SW480 (cell line): Measurements from ENCODE around the gene NFIC.
"Not testable (repeated sequence)": the region's sequence is repeated elsewhere in the genome, so short reads cannot be mapped to it uniquely, and the experiment has no call there.

ENCODE experiments used
- DNase-seq: peaks from one replicate; pipeline ENCODE4 v3.0.0-alpha.2; 2016; ENCODE audit warnings: low spot score

NFIC gene

DNA sequence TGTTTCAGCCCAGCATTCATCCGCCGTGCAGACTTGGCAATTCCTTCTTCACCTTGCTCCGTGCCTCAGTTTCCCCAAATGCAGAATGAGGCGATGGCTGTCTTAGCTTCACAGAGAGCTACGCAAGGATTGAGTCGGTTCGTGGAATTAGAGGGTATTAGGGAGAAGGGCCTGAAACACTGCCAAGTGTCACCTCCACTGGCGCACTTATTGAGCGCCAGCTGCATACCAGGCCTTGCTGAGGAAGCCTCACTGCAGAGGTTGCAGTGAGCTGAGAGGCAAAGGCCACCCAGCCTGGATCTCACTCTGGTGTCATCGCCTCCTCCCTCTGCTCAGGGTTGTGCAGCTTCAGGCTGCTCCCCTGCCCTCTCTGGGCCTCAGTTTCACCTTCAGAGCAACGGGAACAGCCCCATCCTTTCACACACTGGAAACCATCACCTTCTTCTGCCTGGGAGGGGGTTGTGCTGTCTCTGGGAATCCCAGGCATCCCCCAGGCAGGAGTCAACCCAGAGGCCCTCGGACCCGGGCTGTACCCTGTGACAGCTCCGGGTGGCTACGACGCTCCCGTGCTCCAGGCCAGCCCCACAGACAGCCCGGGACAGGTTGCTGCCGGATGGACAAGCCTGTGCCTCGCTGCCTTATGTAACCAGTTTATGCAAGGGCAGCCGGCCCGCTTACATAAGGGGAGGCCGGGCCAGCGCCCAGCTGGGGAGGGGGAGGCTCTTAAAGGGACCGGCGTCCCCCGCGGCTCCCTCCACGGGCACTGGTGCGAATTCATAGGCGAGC is 31.9 kb downstream of the NFIC start:
- DNase-seq = no peak

DNA sequence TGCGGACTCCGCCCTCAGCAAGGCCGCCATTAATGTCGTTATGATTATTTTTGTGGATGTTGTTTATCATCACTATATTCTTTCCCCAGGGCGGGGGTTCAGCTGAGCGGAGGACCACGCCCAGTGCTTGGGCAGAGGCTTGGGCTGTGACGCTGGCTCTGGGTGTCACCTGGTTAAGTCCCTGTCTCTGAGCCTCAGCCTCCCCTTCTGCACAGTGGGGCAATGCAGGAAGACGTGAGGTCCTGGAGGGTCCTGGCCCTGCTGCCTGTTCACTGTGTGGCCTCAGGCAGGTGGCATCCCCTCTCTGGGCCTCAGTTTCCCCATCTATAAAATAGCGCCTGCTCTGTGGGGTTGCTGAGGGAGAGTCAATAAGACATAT is 32.5 kb downstream of the NFIC start:
- DNase-seq = no peak

DNA sequence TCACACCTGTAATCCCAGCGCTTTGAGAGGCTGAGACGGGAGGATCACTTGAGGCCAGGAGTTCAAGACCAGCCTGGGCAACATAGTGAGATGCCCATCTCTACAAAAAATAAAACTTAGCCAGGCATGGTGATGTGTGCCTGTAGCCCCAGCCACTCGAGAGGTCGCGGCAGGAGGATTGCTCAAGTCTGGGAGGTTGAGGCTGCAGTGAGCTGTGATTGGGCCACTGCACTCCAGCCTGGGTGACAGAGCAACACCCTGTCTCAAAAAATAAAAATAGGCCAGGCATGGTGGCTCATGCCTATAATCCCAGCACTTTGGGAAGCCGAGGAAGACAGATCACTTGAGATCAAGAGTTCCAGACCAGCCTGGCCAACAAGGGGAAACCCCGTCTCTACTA is 32.9 kb downstream of the NFIC start:
- DNase-seq = not testable (repeated sequence)

DNA sequence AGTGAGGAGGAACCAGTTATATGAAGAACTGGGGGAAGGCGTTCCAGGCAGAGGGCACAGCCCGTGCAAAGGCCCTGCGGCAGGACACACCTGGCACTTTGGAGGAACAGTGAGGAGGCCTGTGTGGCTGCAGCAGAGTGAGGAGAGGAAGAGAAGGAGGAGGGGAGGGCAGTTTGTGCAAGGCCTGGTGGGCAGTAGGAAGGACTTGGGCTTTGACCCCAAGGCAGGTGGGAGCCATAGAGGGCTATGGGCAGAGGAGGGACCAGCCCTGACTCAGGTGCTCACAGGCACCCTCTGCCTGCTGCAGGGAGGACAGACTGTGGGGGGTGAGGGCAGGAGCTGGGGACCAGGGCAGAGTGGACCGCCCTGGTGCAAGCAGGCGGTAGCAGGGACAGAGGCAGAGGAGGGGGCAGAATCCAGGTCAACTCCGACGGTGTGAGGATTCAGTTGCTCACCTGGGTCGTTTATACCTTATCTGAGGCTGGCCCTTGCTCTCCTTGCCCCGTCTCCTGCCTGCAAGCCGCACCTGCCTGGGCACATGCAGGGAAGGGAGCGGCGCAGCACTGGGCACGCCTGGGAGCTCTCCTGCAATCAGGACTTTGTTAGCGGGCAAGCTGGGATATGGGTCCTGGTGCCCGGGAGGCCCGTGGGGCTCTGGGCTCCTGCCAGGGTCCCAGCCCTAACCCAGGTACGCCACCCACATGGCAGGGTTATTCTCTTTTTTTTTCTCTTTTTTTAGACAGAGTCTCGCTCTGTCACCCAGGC is 34.8 kb downstream of the NFIC start:
- DNase-seq = no peak

DNA sequence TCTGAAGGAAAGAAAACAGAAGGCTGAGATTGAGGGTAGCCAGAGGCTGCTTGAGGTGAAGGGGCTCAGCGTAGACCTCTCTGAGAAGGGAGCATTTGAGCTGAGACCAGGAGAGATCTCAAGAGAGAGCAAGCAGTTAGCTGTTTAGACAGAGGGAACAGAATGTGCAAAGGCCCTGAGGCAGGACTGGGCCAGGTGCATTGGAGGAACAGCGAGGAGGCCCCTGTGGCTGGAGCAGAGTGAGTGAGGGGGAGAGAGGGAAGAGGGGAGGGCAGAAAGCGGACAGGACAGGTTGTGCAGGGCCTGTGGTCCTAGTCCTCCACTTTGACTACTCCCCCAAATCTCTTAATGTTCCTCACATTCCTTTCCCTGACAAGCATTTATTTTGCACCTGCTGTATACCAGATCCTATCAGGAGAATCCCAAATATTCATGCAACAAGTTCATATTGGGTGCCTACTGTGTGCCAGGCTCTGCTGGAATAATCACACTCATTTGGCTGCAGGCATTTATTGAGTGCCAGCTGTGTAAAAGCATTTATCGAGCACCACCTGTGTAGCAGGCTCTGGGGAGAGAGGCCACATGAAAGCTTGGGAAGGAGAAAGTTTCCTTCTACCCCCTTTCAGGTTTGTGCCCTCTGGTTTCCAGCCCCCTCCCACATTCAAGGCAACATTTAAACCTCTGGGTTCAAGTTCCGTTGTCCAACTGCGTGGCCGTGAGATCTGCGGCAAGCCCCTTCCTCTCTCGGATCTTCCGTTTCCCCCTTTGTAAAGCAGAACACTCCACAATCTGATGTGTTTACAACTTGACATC is 36.5 kb downstream of the NFIC start:
- no peak for DNase-seq

DNA sequence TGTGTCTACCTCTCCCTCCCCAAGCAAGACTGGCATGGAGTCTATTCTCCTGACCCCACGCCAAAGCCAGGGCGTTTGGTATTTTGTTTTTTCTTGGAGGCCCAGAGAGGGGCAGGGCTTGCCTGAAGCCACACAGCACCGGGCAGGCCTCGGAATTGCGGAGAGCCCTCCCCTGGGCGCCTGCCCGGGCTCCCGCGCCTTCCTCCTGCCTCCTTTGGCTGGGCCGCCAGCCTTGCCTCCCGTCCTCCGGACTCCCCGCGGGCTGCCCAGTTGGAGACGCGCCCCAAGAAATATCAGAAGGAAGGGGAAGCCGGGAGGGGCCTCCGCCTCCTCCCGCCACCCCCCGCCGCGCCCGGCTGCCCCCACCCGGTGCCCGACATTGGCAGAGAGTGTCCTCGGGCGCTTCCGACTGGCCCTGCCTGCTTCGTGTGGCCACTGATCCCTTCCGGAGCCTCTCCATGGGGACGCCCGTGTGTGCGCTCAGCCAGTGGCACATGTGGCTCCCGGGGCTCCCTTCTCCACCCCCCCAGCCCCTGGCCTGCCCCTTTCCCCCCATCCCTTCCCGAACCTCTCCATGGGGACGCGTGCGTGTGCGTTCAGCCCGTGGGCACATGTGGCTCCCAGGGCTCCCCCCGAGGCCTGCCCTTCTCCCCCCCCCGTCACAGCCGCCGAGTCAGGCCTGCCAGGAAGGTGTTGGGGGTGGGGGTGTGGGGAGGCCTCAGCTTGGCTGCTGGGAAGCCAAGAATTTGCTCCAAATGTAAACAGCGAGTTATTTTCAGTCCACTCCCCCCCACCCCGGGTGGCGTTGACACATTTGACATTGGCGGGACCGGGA is 37.3 kb downstream of the NFIC start:
- DNase-seq = no peak

DNA sequence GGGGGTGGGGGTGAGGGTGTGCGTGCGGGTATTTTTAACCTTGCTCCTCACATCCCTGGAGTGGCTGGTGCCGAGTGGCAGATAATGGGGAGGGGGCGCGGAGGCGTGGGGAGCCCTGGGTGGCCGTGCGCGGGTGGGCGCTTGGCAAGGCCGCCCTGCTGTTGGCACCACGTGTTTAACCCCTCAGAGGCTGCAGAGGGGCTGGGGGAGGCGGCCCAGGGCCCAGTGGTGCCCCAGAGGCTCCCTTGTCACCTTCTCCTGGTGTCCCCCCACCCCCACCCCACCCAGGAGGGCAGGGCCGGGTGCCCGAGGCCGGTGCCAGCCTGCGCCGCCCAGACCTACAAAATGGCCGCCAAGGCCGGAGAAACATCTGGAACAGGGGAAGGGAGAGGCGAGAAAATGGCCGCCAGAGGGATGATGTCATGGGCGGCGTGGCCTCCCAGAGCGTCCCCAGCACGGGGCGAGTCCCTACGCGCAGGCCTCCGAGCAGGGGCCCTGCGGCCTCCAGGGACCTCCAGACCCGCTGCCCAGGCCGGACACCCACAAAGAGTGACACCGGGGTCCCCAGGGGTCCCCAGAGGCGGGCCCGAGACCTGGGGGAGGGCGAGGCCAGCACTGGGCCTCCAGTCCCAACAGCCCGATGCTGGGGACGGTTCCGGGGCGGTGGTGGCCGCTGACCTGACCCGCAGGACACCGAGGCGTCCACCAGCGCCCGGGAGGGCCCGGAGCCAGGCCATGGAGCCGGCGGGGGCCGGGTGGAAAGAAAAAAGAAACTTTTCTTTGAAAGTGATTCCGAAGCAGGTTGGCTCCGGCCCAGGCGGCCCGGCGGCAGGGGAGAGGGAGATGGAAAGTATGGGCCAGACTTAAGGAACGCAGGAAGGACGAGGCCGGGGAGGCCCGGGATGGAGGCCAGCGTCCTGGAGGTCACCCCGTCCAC is 38.2 kb downstream of the NFIC start:
- DNase-seq = no peak

DNA sequence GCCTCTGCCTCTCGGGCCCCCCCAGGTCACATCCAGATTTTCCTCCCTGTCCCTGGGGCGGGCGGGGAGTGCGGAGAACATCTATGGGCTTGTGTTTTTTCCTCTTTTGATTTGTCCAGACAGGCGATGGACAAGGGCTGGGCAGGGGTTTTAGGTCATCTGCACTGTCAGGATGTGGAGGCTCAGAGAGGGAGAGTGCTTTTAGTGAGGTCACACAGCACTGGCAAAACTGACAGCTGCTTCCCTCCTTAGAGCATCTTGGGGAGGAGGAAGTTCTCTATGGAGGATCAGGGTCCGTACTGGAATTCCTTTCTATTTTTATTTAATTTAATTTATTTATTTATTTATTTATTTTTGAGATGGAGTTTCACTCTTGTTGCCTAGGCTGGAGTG is 38.9 kb downstream of the NFIC start:
- no peak for DNase-seq

DNA sequence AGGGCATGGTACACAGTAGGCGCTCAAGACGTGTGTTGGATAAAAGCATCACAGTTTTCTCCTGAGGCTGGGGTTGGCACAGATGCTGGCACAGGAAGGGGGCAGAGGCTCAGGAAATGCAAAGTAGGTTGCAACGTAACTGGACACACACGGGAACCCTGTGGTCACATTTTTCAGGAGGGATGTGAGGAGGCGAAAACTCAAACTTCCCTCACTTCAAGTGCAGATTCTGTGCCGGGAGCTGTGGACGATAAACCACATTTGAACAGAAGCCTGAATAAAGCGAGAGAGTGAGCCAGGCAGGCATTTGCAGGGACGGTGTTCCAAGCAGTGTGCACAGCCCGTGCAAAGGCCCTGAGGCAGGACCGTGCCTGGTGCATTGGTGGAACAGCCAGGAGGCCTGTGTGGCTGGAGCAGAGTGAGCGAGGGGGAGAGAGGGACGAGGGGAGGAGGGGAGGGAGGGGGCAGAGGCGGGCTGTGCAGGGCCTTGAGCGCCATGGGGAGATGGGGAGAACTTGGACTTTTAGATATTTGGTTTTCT is 40.3 kb downstream of the NFIC start:
- DNase-seq = no peak

DNA sequence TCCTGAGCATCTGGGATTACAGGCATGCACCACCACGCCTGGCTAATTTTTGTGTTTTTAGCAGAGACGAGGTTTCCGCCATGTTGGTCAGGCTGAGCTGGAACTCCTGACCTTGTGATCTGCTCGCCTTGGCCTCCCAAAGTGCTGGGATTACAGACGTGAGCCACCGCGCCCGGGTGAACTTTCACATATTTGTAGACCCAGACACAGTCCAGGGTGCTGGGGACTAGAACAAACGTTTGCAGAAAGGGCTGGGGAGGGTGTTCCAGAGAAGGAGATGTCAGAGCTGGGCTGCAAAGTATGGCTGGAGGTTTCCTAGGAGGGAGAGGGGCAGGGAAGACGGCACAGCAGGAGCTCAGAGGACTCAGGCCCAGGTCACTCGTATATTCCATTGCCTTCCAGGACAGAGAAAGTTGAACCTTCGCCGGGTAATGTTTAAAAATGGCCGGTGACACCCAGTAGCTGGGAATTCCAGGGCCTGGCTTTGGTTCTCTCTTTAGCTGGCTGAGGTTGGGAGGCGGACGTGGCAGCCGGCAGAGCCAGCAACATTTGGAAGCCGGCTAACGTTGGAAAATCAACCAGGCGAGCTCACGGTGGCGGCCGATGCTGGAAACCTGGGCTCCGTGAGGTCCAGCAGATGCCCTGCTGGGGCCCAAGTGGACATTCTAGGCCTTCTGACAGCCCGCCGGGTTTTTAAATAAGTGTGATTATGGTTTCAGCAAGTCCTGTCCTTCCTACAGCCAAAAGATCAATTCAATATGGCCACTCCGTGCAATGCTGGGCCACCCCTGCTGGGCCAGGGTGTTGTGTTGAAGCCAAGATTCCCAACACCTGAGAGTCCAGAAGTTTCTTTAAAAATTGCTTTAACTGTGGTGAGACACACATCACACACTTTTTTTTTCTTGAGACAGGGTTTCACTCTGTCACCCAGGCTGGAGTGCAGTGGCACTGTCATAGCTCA is 41.5 kb downstream of the NFIC start:
- no peak for DNase-seq

DNA sequence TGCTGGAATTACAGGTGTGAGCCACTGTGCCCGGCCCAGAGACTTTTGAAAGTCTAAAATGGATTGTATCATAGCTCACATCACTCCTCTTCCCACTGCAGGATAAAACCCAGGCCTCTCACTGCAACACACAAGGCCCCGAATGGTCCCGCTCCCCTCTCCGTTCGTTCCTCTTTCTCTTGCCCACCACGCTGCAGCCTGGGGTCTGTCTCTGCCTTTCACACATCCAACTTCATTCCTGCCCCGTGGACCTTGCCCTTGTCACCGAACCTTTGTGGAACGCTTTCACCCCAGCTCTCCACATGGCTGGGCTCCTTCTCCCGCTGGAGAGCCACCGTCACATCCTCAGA is 42.6 kb downstream of the NFIC start:
- no peak for DNase-seq

DNA sequence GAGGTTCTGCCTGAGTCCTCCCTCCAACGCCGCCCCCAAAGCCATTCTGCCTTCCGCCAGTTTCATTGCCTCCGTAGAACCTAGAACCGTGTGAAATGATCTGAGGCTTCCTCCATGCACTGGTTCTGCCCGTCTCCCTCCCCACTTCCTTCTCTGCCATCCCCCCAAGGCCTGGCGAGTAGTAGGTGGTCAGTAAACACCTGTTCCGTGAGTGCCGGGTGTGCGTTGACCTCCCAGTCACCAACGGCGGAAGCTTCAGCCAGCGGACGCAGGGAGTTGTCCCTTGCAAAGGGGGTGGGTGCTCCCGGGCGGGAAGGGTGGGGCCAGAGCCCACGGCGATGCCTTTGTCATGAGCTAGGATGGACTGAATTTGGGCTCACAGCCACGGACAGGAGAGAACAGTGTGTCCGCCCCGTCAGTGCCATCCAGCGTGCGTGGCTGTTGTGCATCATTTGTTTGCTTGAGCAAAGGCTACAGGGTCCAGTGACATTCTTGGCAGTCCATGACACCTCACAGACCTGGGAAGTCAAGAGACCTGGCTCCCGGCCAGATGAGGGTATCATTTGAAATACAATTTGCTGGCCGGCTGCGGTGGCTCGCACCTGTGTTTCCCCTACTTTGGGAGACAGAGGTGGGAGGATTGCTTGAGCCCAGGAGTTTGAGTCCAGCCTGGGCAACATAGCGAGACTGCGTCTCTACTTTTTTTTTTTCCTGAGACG is 43.1 kb downstream of the NFIC start:
- no peak for DNase-seq

DNA sequence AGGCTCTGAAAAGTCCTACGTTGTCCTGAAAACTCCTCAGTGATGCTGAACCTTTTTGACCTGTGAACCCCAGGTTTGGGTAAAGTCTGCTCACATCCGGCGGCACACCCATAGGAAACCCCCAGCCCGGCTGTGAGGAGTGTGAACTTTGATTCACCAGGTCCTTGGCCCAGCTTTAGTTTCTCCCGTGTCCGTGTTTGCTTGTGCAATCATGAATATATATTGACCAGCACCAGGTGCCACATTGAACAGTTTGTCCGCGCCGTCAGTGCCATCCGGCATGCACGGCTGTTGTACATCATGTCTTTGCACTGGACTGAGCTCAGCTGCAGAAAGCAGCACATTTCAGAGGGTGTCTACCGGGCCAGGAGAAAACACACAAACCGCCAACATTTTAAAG is 45.3 kb downstream of the NFIC start:
- DNase-seq = no peak

DNA sequence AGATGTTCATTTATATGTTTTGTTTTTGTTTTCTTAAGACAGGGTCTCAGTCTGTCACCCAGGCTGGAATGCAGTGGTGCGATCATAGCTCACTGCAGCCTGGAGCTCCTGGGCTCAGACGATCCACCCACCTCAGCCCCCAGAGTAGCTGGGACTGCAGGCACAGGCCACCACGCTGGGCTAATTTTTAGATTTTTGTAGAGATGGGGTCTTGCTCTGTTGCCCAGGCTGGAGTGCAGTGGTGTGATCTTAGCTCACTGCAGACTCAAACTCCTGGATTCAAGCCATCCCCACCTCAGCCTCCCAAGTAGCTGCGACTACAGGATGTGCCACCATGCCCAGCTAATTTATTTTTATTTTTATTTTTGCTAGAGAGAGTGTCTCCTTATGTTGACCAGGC is 45.7 kb downstream of the NFIC start:
- DNase-seq = no peak

DNA sequence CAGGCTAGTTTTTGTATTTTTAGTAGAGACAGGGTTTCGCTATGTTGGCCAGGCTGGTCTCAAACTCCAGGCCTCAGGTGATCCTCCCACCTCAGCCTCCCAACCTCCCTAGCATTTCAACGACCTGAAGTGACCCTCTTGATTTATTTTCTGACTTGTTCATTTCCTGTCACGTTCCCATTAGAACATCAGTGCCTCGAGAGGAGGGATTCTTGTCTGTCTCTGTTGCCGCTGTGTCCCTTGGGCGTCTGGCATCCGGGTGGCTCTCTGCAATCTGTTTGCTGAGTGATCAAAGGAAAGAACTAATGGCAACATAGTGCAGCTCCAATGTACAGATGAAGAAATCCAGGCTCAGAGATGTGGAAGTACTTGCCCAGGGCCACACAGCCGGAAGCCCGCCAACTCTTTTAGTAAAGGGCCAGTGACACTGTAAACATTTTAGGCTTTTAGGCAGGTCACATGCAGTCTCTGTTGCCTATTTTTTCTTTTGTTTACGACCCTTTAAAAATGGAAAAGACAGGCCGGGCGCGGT is 47.5 kb downstream of the NFIC start:
- no peak for DNase-seq

DNA sequence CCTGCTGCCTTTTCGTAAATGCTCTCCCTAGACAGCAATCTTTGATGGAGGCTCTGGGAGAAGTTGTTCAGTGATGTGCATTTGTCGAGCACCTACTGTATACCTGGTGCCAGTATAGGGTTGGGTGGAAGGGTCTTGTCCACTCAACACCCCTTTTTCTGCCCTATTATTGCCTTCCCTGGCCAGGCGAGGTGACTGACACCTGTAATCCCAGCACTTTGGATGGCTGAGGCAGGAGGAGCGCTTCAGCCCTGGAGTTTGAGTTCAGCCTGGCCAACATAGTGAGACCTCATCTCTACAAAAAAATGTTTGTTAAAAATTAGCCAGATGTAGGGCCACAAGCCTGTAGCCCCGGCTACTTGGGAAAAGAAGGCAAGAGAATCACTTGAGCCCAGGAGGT is 49.3 kb downstream of the NFIC start:
- no peak for DNase-seq

DNA sequence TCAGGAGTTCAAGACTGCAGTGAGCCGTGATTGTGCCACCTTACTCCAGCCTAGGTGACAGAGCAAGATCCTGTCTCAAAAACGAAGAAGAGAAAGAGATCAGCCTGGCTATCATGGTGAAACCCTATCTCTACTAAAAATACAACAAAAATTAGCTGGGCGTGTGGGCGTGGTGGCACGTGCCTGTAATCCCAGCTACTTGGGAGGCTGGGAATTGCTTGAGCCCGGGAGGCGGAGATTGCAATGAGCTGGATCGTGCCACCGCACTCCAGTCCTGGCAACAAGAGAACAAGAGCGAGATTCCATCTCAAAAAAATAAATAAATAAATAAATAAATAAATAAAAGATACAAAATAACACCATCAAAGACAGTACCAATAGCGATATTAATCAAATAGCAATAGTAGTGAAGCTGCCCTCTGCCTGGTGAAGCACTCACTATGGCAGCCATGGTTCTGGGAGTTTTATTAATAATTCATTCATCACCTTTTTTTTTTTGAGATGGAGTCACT is 53.9 kb downstream of the NFIC start:
- DNase-seq = no peak

DNA sequence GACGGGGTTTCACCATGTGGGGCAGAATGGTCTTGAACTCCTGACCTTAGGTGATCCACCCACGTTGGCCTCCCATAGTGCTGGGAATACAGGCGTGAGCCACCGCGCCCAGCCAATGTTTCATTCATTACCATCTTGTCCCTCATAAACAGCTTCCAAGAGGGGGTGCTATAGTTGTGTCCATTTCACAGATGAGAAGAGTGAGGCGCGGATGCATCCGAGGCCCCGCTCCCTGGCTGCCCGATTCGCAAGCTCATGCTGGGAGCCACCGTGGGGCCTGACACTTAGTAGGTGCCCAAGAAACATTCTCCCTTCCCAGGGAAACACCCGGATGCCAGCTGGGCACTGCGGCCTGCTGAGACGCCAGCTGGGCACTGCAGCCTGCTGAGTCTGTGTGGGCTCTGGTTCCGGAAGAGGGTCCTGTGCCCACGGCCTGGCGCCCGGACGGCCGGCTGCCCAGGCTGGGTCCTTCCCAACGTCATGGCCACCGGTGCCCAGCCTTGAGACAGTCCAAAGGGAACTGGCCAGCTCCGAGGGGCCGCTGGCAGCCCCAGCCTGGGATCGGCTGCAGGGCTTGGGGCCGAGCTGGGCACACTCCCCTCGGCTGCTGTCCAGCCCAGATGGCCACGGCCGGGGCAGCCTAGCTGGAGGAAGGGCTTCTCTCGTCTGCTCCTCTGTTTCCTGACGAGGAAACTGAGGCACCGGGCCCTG is 54.7 kb downstream of the NFIC start:
- no peak for DNase-seq
